OCI-LY7 (cell line): ENCODE data around the gene RNU5D-1. TPM values are rescaled to one million over a fixed set of nuclear protein-coding genes. Genes with fewer than 3 reads are reported as not detected.

Experiments
- Bru-seq: library from RNA; stranded (reverse); fragments of 400-500 nt; gene quantifications from one replicate; lab custom pipeline; 2021; lab: Mats Ljungman, UMichigan
- BruChase-seq, 2 experiments: library from RNA; stranded (reverse); fragments of 400-500 nt; gene quantifications; one replicate each; lab custom pipeline; 2021; lab: Mats Ljungman, UMichigan
- BruUV-seq: library from RNA; stranded (reverse); fragments of 400-500 nt; replicated peaks from 2 replicates; lab custom pipeline; 2021; lab: Mats Ljungman, UMichigan
- CTCF ChIA-PET: fragments of 300-600 bp; sonication (Branson Sonifier 250); formaldehyde crosslinking; loops from one replicate; lab custom pipeline; 2022; ENCODE audit warnings: antibody characterized with exemption; ENCODE audit not compliant: unreplicated experiment; lab: Charles Lee
- POLR2A ChIA-PET: fragments of 300-600 bp; sonication (Branson Sonifier 250); formaldehyde crosslinking; loops from one replicate; lab custom pipeline; 2022; ENCODE audit warnings: antibody characterized with exemption; lab: Charles Lee
- DNase-seq: peaks from one replicate; pipeline ENCODE4 v3.0.0-alpha.2; 2015; ENCODE audit warnings: low spot score
- H2AFZ ChIP-seq: fragments of 200-600 bp; sonication (generic), shearing (Covaris generic); 2 replicates; pipeline ENCODE4 v1.6.1; 2014; ENCODE audit warnings: mild to moderate bottlenecking, antibody characterized with exemption, low read length, moderate library complexity
- H3K27ac ChIP-seq: fragments of 200-600 bp; sonication (generic); 2 replicates; pipeline ENCODE4 v1.5.1; 2014; ENCODE audit warnings: mixed run types, low read depth, mild to moderate bottlenecking, moderate library complexity, low read length, inconsistent platforms; ENCODE audit not compliant: poor library complexity, severe bottlenecking
- H3K36me3 ChIP-seq: fragments of 200-600 bp; sonication (generic); 2 replicates; pipeline ENCODE4 v1.6.1; 2014; ENCODE audit warnings: mild to moderate bottlenecking, antibody characterized with exemption, low read length, moderate library complexity, mixed read lengths; ENCODE audit not compliant: insufficient read depth
- H3K4me1 ChIP-seq: fragments of 200-600 bp; sonication (generic); 2 replicates; pipeline ENCODE4 v1.5.1; 2014; ENCODE audit warnings: mild to moderate bottlenecking, low read length; ENCODE audit not compliant: insufficient read depth, poor library complexity, severe bottlenecking
- H3K4me2 ChIP-seq: fragments of 200-600 bp; sonication (generic); 2 replicates; pipeline ENCODE4 v1.6.1; 2014; ENCODE audit warnings: mild to moderate bottlenecking, low read length
- H3K4me3 ChIP-seq: fragments of 200-600 bp; sonication (generic); 2 replicates; pipeline ENCODE4 v1.5.1; 2014; ENCODE audit warnings: mild to moderate bottlenecking, low read depth, low read length; ENCODE audit not compliant: poor library complexity, severe bottlenecking
- H3K79me2 ChIP-seq: fragments of 200-600 bp; sonication (generic); 2 replicates; pipeline ENCODE4 v1.6.1; 2016; ENCODE audit warnings: low read depth, mild to moderate bottlenecking, low read length, moderate library complexity, mixed read lengths; ENCODE audit not compliant: insufficient read depth
- H3K9me2 ChIP-seq: fragments of 200-600 bp; sonication (generic); 2 replicates; pipeline ENCODE4 v1.6.1; 2016; ENCODE audit warnings: mild to moderate bottlenecking, low read length, mixed read lengths; ENCODE audit not compliant: insufficient read depth
- H3K9me3 ChIP-seq: fragments of 200-600 bp; sonication (generic); 2 replicates; pipeline ENCODE4 v1.6.1; 2014; ENCODE audit warnings: mild to moderate bottlenecking, mixed run types, low read length, mixed read lengths
- H4K20me1 ChIP-seq: fragments of 200-600 bp; sonication (generic); 2 replicates; pipeline ENCODE4 v1.6.1; 2014; ENCODE audit warnings: mild to moderate bottlenecking, antibody characterized with exemption, low read length, moderate library complexity, mixed read lengths; ENCODE audit not compliant: insufficient read depth
- CTCF ChIP-seq: fragments of 200-600 bp; sonication (generic); conservative IDR thresholded peaks from 2 replicates; pipeline ENCODE4 v1.5.1; 2014; ENCODE audit warnings: mild to moderate bottlenecking, antibody characterized with exemption, low read length, moderate library complexity, mixed read lengths
- EZH2phosphoT487 ChIP-seq: fragments of 200-600 bp; sonication (generic); IDR thresholded peaks from 2 replicates; pipeline ENCODE4 v1.6.1; 2018; ENCODE audit warnings: low read depth, borderline replicate concordance, mild to moderate bottlenecking, mixed run types, antibody characterized with exemption, low read length, moderate library complexity, mixed read lengths
- intact Hi-C: fragments of 100-400 bp; cut with micrococcal nuclease; formaldehyde crosslinking; loops from one replicate; pipeline ENCODE4 v1.10.0; 2022; ENCODE audit not compliant: unreplicated experiment
- long read RNA-seq: library from polyadenylated mRNA; stranded (forward); transcript quantifications from one replicate; pipeline ENCODE4 v2.0.0, GENCODE V29; 2022
- total RNA-seq, 2 experiments: library from RNA; depleted of rRNA in 1 of 2; stranded (reverse); fragments of >200 nt in 1 of 2; shearing (Covaris generic) in 1 of 2; gene quantifications; 2 replicates each; pipeline ENCODE4 v1.2.3, GENCODE V29; 2014 to 2022

The RNU5D-1 gene
- not detected in 2 replicates for total RNA-seq (2014; rRNA removed; shearing (Covaris generic))
- total RNA-seq (2022) = not detected in 2 replicates
- Bru-seq, nascent RNA = percentile 98 among the genes with signal in this experiment
- BruChase-seq, experiment 1, labeled RNA remaining after a 6-hour chase = percentile 69 among the genes with signal in this experiment
- percentile 75 among the genes with signal in this experiment for BruChase-seq, experiment 2, labeled RNA remaining after a 2-hour chase
- long read RNA-seq, partial matches to known transcripts = 0 of 1 reads
- long read RNA-seq, other reads (novel, unspliced or antisense) = 1 of 1 reads

DNA sequence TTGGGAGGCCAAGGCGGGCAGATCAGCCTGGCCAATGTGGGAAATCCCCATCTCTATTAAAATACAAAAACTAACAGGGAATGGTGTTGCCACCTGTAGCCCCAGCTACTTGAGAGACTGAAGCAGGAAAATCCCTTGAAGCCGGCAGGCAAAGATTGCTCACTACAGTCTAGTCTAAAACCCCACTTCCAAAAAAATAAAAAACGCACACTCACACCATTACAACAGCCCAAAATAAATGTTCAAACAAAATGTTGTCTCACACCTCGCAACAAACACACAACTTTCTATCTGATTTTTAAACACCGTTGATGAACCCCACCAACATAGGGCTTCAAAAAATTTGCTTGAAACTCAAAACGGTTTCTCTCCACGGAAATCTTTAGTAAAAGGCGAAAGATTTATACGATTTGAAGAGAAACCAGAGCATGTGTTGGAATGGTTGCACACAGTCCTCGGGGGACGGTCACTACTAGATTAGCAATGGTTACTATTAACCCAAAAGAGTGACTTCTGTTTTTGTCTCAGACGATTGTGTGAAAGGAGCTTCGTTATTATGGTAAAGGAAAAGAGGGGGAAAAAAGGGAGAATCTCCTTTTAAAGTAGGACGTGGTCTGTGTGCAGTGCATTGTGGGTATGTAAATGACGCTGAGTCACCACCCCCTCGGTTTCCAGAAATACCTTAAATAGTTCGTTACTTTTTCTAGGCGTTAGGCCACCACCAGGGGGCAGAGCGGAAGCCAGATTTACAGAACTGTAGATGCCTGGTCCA lies at the start of gene RNU5D-1:
TSS of gene RNU5D-1 (minus strand) at position 430 of the 772 bp plus-strand sequence.
- Histone ChIP-seq H3K4me3 (peak within 1 kb of the TSS; percentile 46), H3K9me2 (no peaks in the 10 kb centered on the region), H3K27ac (peak within 1 kb of the TSS; percentile 96), H2AFZ (peak within 1 kb of the TSS; percentile 82), H3K4me1 (peaks cover 52% of the 10 kb centered on the region), H3K4me2 (peak within 1 kb of the TSS; percentile 66), H4K20me1 (no peaks in the 10 kb centered on the region), H3K36me3 (no peaks in the 10 kb centered on the region), H3K79me2 (no peaks in the 10 kb centered on the region), H3K9me3 (no peaks in the 10 kb centered on the region)
- TSS peak; percentile 99 for BruUV-seq
- TF ChIP-seq CTCF (peak; percentile 91), EZH2phosphoT487 (no peak)
- intact Hi-C loops = loop anchor here (1.0 to 10.0 kb wide), 5 partner anchors 10 to 764 kb away; partner anchors contain the start of genes RPS8, TESK2 and UROD
- peak; percentile 98 for DNase-seq
- CTCF ChIA-PET = interaction anchor here (0.6 to 1.3 kb wide), 2 partner anchors 78 to 639 kb away, joined by 3 to 8 read pairs; no protein-coding TSS in a partner anchor
- POLR2A ChIA-PET = interaction anchor here (0.5 to 9.1 kb wide), 35 partner anchors 9 to 870 kb away, joined by 3 to 147 read pairs (median 5); partner anchors contain the start of genes ARMH1, BTBD19, HECTD3 and PLK3

DNA sequence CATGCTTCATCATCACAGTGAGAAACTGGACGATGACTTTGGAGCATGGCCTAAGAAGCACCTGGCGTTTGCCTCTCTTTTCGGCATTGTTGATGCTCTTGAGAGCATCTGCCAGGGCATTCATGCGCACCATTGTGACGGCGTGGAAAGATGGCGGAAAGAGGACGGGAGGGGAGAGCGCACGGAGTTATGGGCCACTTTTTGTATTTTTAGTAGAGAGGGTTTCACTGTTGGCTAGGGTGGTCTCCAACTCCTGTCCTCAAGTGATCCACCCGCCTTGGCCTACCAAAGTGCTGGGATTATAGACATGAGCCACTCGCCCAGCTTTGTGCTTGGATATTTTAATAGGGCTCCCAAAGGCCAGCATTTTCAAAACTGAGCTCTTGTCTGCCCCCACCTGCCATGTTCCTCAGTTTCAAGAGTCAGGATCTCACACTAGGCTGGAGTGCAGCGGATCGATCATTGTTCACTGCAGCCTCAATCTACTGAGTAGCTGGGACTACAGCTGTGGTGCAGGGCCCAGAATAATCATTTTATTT lies 49.7 kb upstream of the RNU5D-1 start:
- Histone ChIP-seq H3K4me2 (no peak overlapping the region), H4K20me1 (peaks cover 10% of the 10 kb centered on the region), H3K27ac (no peak overlapping the region), H3K4me3 (no peak overlapping the region), H3K79me2 (peaks cover 36% of the 10 kb centered on the region), H3K36me3 (peaks cover 70% of the 10 kb centered on the region), H3K9me3 (no peaks in the 10 kb centered on the region), H2AFZ (no peak overlapping the region), H3K9me2 (no peaks in the 10 kb centered on the region), H3K4me1 (peaks cover 46% of the 10 kb centered on the region)
- TF ChIP-seq EZH2phosphoT487 (no peak), CTCF (no peak)
- ChIA-PET CTCF (no interaction called here), POLR2A (interaction anchor here (0.9 to 1.0 kb wide), 2 partner anchors 11 to 29 kb away, joined by 3 to 4 read pairs; no protein-coding TSS in a partner anchor)
- intact Hi-C loops = no loop called here
- no TSS peak for BruUV-seq
- no peak for DNase-seq
